Measurements from ENCODE around the gene MBLAC1. TPM values are rescaled to one million over a fixed set of nuclear protein-coding genes. Genes with fewer than 3 reads are reported as not detected.
A peak's percentile ranks its signal among the peaks of the same experiment; 100 is the strongest.

The MBLAC1 gene
- total RNA-seq, 1 experiment from 2014 or later, result 1.2 TPM

- Mint-ChIP-seq H3K36me3 (ENCODE audit: insufficient read depth, unreplicated experiment) (peaks cover 47% of the 10 kb centered on the region), H3K27ac (ENCODE audit: unreplicated experiment) (no peak overlapping the region), H3K9me3 (ENCODE audit: low read depth, unreplicated experiment) (no peaks in the 10 kb centered on the region), H3K27me3 (ENCODE audit: unreplicated experiment) (no peaks in the 10 kb centered on the region), H3K4me3 (ENCODE audit: low read depth, unreplicated experiment) (no peak overlapping the region), H3K4me1 (ENCODE audit: low read depth, unreplicated experiment) (peaks cover 27% of the 10 kb centered on the region)
- no peak for DNase-seq
- intact Hi-C loops (cut with micrococcal nuclease; ENCODE audit: unreplicated experiment), result no loop called here
- CTCF ChIA-PET, result no interaction called here
- TSS peak; percentile 8 for BruUV-seq (replicated peaks)
- TF ChIP-seq CTCF (IDR thresholded peaks at IDR 0.05; ENCODE audit: unreplicated experiment), result no peak
Observed at GRCh38 chr7:100152404-100152803, 25.6 kb downstream of the MBLAC1 start.

- H3K4me3 Mint-ChIP-seq (ENCODE audit: low read depth, unreplicated experiment), result no peak overlapping the region
- no peaks in the 10 kb centered on the region for H3K9me3 Mint-ChIP-seq (ENCODE audit: low read depth, unreplicated experiment)
- no peaks in the 10 kb centered on the region for H3K27me3 Mint-ChIP-seq (ENCODE audit: unreplicated experiment)
- intact Hi-C loops (cut with micrococcal nuclease; ENCODE audit: unreplicated experiment), result no loop called here
- no peak for TF ChIP-seq CTCF (IDR thresholded peaks at IDR 0.05; ENCODE audit: unreplicated experiment)
- H3K27ac Mint-ChIP-seq (ENCODE audit: unreplicated experiment), result no peak overlapping the region
- peaks cover 27% of the 10 kb centered on the region for H3K4me1 Mint-ChIP-seq (ENCODE audit: low read depth, unreplicated experiment)
- H3K36me3 Mint-ChIP-seq (ENCODE audit: insufficient read depth, unreplicated experiment), result peaks cover 50% of the 10 kb centered on the region
- no peak for DNase-seq
- CTCF ChIA-PET, result no interaction called here
- no TSS peak for BruUV-seq (replicated peaks)
Observed at GRCh38 chr7:100152937-100153666, 26.3 kb downstream of the MBLAC1 start.

GRCh38 chr7:100153708-100154535, 27.2 kb downstream of the MBLAC1 start:
- intact Hi-C loops (cut with micrococcal nuclease; ENCODE audit: unreplicated experiment), result no loop called here
- H3K4me1 Mint-ChIP-seq (ENCODE audit: low read depth, unreplicated experiment), result peaks cover 19% of the 10 kb centered on the region
- H3K9me3 Mint-ChIP-seq (ENCODE audit: low read depth, unreplicated experiment), result no peaks in the 10 kb centered on the region
- H3K27me3 Mint-ChIP-seq (ENCODE audit: unreplicated experiment), result no peaks in the 10 kb centered on the region
- TF ChIP-seq CTCF (IDR thresholded peaks at IDR 0.05; ENCODE audit: unreplicated experiment), result no peak
- H3K4me3 Mint-ChIP-seq (ENCODE audit: low read depth, unreplicated experiment), result no peak overlapping the region
- CTCF ChIA-PET, result no interaction called here
- DNase-seq, result no peak
- no TSS peak for BruUV-seq (replicated peaks)
- peaks cover 50% of the 10 kb centered on the region for H3K36me3 Mint-ChIP-seq (ENCODE audit: insufficient read depth, unreplicated experiment)
- no peak overlapping the region for H3K27ac Mint-ChIP-seq (ENCODE audit: unreplicated experiment)

- intact Hi-C loops (cut with micrococcal nuclease; ENCODE audit: unreplicated experiment), result no loop called here
- no peak for DNase-seq
- Mint-ChIP-seq H3K4me1 (ENCODE audit: low read depth, unreplicated experiment) (peaks cover 19% of the 10 kb centered on the region), H3K36me3 (ENCODE audit: insufficient read depth, unreplicated experiment) (peaks cover 53% of the 10 kb centered on the region), H3K9me3 (ENCODE audit: low read depth, unreplicated experiment) (no peaks in the 10 kb centered on the region), H3K27ac (ENCODE audit: unreplicated experiment) (no peak overlapping the region), H3K4me3 (ENCODE audit: low read depth, unreplicated experiment) (no peak overlapping the region), H3K27me3 (ENCODE audit: unreplicated experiment) (no peaks in the 10 kb centered on the region)
- CTCF ChIA-PET, result no interaction called here
- TF ChIP-seq CTCF (IDR thresholded peaks at IDR 0.05; ENCODE audit: unreplicated experiment), result no peak
- BruUV-seq (replicated peaks), result no TSS peak
Observed at GRCh38 chr7:100154651-100155491, 28.1 kb downstream of the MBLAC1 start.
